SK-N-SH treated with all-trans-retinoic acid at 6 μM for 48 hours (cell line): ENCODE results near the gene LCE3A.

Experiments used
- ATAC-seq: fragments of 200-7000 bp; cut with Tn5 transposase; 3 replicates; pipeline ENCODE4 v1.9.1; 2020; ENCODE audit warnings: mild to moderate bottlenecking, moderate library complexity
- ARNTL ChIP-seq: fragments of 450-650 bp; formaldehyde crosslinking; IDR thresholded peaks from 2 replicates; pipeline ENCODE4 v1.5.0; 2020; ENCODE audit warnings: low read depth, mild to moderate bottlenecking, moderate library complexity, borderline replicate concordance
- BACH2 ChIP-seq: fragments of 250-450 bp; sonication (Bioruptor Pico); IDR thresholded peaks from 2 replicates; pipeline ENCODE4 v1.9.0; 2021; ENCODE audit warnings: mild to moderate bottlenecking, borderline replicate concordance
- CSDC2 ChIP-seq: fragments of 250-450 bp; sonication (Bioruptor Pico); IDR thresholded peaks from 2 replicates; pipeline ENCODE4 v1.5.0; 2020; ENCODE audit warnings: mild to moderate bottlenecking, moderate library complexity
- ESRRG ChIP-seq: fragments of 250-450 bp; sonication (Bioruptor Pico); IDR thresholded peaks from 2 replicates; pipeline ENCODE4 v1.6.1; 2021; ENCODE audit warnings: mild to moderate bottlenecking
- GLIS3 ChIP-seq: fragments of 250-450 bp; sonication (Bioruptor Pico); IDR thresholded peaks from 2 replicates; pipeline ENCODE4 v1.5.0; 2020; ENCODE audit warnings: mild to moderate bottlenecking, moderate library complexity
- ISL1 ChIP-seq: fragments of 250-450 bp; sonication (Bioruptor Pico); IDR thresholded peaks from 2 replicates; pipeline ENCODE4 v2.1.2; 2022; ENCODE audit warnings: mild to moderate bottlenecking, moderate library complexity
- OSR1 ChIP-seq: fragments of 250-450 bp; sonication (Bioruptor Pico); IDR thresholded peaks from 2 replicates; pipeline ENCODE4 v1.8.0; 2022; ENCODE audit warnings: moderate library complexity, mild to moderate bottlenecking, inconsistent platforms
- SNAI2 ChIP-seq: fragments of 250-450 bp; sonication (Bioruptor Pico); IDR thresholded peaks from 2 replicates; pipeline ENCODE4 v1.5.0; 2020; ENCODE audit warnings: mild to moderate bottlenecking, moderate library complexity
- TCF4 ChIP-seq: fragments of 250-450 bp; sonication (Bioruptor Pico); IDR thresholded peaks from 2 replicates; pipeline ENCODE4 v1.8.0; 2021; ENCODE audit warnings: mild to moderate bottlenecking, moderate library complexity, borderline replicate concordance
- TOX ChIP-seq: fragments of 250-450 bp; sonication (Bioruptor Pico); IDR thresholded peaks from 2 replicates; pipeline ENCODE4 v1.8.0; 2021; ENCODE audit warnings: mild to moderate bottlenecking, moderate library complexity, borderline replicate concordance
- ZC3H10 ChIP-seq: fragments of 250-450 bp; sonication (Bioruptor Pico); IDR thresholded peaks from 2 replicates; pipeline ENCODE4 v1.5.1; 2021; ENCODE audit warnings: mild to moderate bottlenecking, moderate library complexity
- ZFP3 ChIP-seq: fragments of 250-450 bp; sonication (Bioruptor Pico); IDR thresholded peaks from 2 replicates; pipeline ENCODE4 v1.5.0; 2020; ENCODE audit warnings: mild to moderate bottlenecking, moderate library complexity
- ZFP30 ChIP-seq: fragments of 450-650 bp; formaldehyde crosslinking; IDR thresholded peaks from 2 replicates; pipeline ENCODE4 v1.5.0; 2022; ENCODE audit warnings: mild to moderate bottlenecking, moderate library complexity
- ZNF565 ChIP-seq: fragments of 450-650 bp; formaldehyde crosslinking; conservative IDR thresholded peaks from 2 replicates; pipeline ENCODE4 v1.5.0; 2020; ENCODE audit warnings: low read depth, mild to moderate bottlenecking, moderate library complexity
- ZNF70 ChIP-seq: fragments of 450-650 bp; formaldehyde crosslinking; IDR thresholded peaks from 2 replicates; pipeline ENCODE4 v1.5.0; 2020; ENCODE audit warnings: mild to moderate bottlenecking, moderate library complexity
- ZNF8 ChIP-seq: fragments of 450-650 bp; formaldehyde crosslinking; IDR thresholded peaks from 2 replicates; pipeline ENCODE4 v1.5.0; 2020; ENCODE audit warnings: mild to moderate bottlenecking, moderate library complexity
- TF ChIP-seq, protein P1 (sequence below): fragments of 250-450 bp; sonication (Bioruptor Pico); IDR thresholded peaks from 2 replicates; pipeline ENCODE4 v1.5.1; 2021; ENCODE audit warnings: mild to moderate bottlenecking, moderate library complexity
- TF ChIP-seq, protein P2 (sequence below): fragments of 250-450 bp; sonication (Bioruptor Pico); IDR thresholded peaks from 2 replicates; pipeline ENCODE4 v1.5.1; 2020; ENCODE audit warnings: low read depth, mild to moderate bottlenecking, moderate library complexity
- TF ChIP-seq, protein P3 (sequence below): fragments of 250-450 bp; sonication (Bioruptor Pico); IDR thresholded peaks from 2 replicates; pipeline ENCODE4 v1.8.0; 2021; ENCODE audit warnings: low read depth, mild to moderate bottlenecking, moderate library complexity, borderline replicate concordance
- TF ChIP-seq, protein P4 (sequence below): fragments of 250-450 bp; sonication (Bioruptor Pico); IDR thresholded peaks from 2 replicates; pipeline ENCODE4 v1.5.0; 2020; ENCODE audit warnings: mild to moderate bottlenecking, moderate library complexity
- TF ChIP-seq, protein P5 (sequence below): fragments of 250-450 bp; sonication (Bioruptor Pico); IDR thresholded peaks from 2 replicates; pipeline ENCODE4 v1.8.0; 2020; ENCODE audit warnings: mild to moderate bottlenecking, moderate library complexity, borderline replicate concordance

The LCE3A gene

DNA sequence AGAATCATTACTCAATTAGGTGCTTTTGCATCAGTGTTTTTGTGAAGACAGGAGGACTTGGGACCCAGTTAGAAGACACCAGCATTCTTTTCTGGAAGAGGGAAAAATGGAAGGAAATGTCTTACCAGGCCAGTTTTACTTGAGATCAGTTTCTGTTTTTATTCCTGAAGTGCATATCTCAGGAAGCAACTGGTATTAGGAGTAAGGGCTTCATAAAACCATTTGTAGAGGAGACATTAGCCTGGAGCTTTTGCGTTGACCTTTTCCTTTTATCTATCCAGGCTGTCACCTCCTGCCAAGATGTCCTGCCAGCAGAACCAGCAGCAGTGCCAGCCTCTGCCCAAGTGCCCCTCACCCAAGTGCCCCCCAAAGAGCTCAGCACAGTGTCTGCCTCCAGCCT lies 9.4 kb downstream of the LCE3A start, which contains the start of gene LCE3B:
Gene LCE3B, plus strand, starts transcription at position 301 of the 400 bp plus-strand sequence. Its CDS starts 0 bp downstream, at position 301.
- TF ChIP-seq CSDC2 (CRISPR knock-in tag): no peak
- TF ChIP-seq, protein P1, sequence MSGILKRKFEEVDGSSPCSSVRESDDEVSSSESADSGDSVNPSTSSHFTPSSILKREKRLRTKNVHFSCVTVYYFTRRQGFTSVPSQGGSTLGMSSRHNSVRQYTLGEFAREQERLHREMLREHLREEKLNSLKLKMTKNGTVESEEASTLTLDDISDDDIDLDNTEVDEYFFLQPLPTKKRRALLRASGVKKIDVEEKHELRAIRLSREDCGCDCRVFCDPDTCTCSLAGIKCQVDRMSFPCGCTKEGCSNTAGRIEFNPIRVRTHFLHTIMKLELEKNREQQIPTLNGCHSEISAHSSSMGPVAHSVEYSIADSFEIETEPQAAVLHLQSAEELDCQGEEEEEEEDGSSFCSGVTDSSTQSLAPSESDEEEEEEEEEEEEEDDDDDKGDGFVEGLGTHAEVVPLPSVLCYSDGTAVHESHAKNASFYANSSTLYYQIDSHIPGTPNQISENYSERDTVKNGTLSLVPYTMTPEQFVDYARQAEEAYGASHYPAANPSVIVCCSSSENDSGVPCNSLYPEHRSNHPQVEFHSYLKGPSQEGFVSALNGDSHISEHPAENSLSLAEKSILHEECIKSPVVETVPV: no peak
- TF ChIP-seq, protein P2, sequence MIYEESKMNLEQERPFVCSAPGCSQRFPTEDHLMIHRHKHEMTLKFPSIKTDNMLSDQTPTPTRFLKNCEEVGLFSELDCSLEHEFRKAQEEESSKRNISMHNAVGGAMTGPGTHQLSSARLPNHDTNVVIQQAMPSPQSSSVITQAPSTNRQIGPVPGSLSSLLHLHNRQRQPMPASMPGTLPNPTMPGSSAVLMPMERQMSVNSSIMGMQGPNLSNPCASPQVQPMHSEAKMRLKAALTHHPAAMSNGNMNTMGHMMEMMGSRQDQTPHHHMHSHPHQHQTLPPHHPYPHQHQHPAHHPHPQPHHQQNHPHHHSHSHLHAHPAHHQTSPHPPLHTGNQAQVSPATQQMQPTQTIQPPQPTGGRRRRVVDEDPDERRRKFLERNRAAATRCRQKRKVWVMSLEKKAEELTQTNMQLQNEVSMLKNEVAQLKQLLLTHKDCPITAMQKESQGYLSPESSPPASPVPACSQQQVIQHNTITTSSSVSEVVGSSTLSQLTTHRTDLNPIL (CRISPR knock-in tag): no peak
- no peak for ATAC-seq

DNA sequence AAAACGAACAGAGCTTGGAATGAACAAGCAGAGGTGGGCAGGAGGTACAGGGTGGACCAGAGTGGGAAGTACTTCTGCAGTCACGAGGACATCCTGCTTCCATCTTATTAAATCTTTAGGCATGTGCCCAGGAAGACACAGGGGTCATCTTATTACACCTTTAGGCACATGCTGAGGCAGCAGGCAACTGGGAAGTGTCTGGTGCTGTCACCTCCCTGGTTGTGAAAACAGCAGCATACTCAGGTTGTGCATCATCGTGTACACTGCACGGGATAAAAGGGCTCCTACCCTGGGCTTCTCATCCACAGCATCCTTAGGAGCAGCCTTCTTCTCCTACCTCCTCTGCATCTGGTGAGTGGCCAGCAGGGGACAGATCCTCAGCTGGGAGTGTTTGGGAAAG lies 23.0 kb downstream of the LCE3A start, which contains the start of gene LCE3C:
Gene LCE3C, plus strand, starts transcription at position 301 of the 400 bp plus-strand sequence. CDS start 498 bp downstream, outside the sequence.
- no peak for ATAC-seq
- TF ChIP-seq ARNTL (CRISPR knock-in tag) (no peak), ZFP3 (no peak), TOX (CRISPR knock-in tag) (no peak), SNAI2 (no peak), CSDC2 (CRISPR knock-in tag) (no peak), ZFP30 (CRISPR knock-in tag) (no peak), OSR1 (no peak), ZNF70 (CRISPR knock-in tag) (no peak), ZC3H10 (no peak), GLIS3 (CRISPR knock-in tag) (no peak), ISL1 (CRISPR knock-in tag) (no peak), ZNF565 (CRISPR knock-in tag) (no peak), ZNF8 (no peak), ESRRG (CRISPR knock-in tag) (no peak)
- TF ChIP-seq, protein P3, sequence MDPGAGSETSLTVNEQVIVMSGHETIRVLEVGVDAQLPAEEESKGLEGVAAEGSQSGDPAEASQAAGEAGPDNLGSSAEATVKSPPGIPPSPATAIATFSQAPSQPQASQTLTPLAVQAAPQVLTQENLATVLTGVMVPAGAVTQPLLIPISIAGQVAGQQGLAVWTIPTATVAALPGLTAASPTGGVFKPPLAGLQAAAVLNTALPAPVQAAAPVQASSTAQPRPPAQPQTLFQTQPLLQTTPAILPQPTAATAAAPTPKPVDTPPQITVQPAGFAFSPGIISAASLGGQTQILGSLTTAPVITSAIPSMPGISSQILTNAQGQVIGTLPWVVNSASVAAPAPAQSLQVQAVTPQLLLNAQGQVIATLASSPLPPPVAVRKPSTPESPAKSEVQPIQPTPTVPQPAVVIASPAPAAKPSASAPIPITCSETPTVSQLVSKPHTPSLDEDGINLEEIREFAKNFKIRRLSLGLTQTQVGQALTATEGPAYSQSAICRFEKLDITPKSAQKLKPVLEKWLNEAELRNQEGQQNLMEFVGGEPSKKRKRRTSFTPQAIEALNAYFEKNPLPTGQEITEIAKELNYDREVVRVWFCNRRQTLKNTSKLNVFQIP (CRISPR knock-in tag): no peak
- TF ChIP-seq, protein P4, sequence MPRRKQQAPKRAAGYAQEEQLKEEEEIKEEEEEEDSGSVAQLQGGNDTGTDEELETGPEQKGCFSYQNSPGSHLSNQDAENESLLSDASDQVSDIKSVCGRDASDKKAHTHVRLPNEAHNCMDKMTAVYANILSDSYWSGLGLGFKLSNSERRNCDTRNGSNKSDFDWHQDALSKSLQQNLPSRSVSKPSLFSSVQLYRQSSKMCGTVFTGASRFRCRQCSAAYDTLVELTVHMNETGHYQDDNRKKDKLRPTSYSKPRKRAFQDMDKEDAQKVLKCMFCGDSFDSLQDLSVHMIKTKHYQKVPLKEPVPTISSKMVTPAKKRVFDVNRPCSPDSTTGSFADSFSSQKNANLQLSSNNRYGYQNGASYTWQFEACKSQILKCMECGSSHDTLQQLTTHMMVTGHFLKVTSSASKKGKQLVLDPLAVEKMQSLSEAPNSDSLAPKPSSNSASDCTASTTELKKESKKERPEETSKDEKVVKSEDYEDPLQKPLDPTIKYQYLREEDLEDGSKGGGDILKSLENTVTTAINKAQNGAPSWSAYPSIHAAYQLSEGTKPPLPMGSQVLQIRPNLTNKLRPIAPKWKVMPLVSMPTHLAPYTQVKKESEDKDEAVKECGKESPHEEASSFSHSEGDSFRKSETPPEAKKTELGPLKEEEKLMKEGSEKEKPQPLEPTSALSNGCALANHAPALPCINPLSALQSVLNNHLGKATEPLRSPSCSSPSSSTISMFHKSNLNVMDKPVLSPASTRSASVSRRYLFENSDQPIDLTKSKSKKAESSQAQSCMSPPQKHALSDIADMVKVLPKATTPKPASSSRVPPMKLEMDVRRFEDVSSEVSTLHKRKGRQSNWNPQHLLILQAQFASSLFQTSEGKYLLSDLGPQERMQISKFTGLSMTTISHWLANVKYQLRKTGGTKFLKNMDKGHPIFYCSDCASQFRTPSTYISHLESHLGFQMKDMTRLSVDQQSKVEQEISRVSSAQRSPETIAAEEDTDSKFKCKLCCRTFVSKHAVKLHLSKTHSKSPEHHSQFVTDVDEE (CRISPR knock-in tag): no peak
- TF ChIP-seq, protein P5, sequence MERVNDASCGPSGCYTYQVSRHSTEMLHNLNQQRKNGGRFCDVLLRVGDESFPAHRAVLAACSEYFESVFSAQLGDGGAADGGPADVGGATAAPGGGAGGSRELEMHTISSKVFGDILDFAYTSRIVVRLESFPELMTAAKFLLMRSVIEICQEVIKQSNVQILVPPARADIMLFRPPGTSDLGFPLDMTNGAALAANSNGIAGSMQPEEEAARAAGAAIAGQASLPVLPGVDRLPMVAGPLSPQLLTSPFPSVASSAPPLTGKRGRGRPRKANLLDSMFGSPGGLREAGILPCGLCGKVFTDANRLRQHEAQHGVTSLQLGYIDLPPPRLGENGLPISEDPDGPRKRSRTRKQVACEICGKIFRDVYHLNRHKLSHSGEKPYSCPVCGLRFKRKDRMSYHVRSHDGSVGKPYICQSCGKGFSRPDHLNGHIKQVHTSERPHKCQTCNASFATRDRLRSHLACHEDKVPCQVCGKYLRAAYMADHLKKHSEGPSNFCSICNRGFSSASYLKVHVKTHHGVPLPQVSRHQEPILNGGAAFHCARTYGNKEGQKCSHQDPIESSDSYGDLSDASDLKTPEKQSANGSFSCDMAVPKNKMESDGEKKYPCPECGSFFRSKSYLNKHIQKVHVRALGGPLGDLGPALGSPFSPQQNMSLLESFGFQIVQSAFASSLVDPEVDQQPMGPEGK: no peak
- TF ChIP-seq, protein P1: no peak

DNA sequence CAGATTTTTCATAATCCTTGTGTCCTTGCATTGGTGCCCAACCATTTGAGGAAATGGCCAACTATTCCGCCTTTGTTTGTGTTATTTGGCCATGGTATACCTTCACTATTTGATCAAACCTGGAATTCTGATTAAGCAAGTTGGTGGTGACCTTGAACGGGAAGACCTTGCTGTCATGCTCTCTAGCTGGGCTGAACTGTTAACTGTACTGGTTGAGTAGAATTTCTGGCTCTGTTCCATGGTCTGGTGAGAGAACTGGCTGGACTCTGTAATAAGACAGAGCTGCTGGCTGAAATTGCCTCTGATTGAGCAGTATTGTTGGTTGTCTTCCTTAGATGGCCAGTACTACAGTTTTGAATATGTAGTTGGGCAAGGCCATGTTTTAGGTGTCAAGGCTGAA lies 25.9 kb downstream of the LCE3A start:
- TF ChIP-seq ISL1 (CRISPR knock-in tag) (no peak), ESRRG (CRISPR knock-in tag) (no peak), BACH2 (no peak), ZNF70 (CRISPR knock-in tag) (no peak), OSR1 (no peak), SNAI2 (no peak), TCF4 (CRISPR knock-in tag) (no peak), ZFP30 (CRISPR knock-in tag) (no peak), ARNTL (CRISPR knock-in tag) (no peak), CSDC2 (CRISPR knock-in tag) (no peak)
- TF ChIP-seq, protein P1: no peak
- TF ChIP-seq, protein P2 (CRISPR knock-in tag): no peak
- no peak for ATAC-seq
